Measurements from ENCODE around the gene MAPK8IP2.
"Not testable (repeated sequence)": the region's sequence is repeated elsewhere in the genome, so short reads cannot be mapped to it uniquely, and the experiment has no call there.

The MAPK8IP2 gene

DNA sequence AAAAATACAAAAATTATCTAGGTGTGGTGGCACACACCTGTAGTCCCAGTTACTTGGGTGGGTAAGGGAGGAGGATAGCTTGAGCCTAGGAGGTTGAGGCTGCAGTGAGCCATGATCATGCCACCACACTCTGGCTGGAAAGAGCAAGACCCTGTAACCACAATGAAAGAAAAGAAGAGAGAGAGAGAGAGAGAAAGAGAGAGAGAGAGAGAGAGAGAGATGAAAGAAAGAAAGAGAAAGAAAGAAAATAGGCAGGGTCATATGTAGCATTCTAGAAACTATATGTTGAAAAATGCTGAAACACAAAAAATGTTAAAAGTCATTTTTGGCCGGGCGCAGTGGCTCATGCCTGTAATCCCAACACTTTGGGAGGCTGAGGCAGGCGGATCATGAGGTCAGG lies 13.7 kb downstream of the MAPK8IP2 start:
- not testable (repeated sequence) for DNase-seq

DNA sequence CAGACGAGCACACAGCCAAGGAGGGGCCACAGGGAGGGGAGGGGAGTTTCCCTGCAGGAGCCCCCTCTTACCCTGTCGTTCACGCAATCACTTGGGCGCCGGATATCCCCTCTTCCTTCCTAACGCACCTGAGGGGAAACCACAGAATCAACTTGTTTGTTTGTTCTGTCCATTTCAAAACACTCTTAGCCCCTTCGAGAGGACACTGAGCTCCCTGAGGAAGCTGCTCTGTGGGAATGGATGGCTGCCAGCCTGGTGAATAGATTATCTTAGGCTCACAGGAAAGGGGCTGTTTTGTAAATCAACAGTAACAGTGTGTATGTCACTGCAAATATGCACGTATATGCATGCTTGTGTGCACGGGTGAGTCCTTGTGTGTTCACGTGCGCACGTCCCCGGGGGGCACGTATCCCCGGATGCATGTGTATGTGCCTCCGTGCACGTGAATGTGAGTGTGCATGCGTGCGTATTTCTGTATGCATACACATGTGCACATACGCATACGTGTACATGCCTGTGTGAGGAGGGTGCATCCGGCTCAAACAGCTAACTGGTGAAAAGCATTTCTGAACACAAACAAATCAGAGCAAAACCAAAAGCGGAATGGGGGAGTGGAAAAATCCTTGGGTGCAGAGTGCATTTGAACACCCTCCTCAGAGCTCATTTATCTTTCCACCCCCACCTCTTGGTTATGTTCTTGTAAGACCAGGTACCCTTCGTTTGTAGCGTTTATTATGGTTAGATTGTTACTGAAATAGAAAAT lies 20.2 kb downstream of the MAPK8IP2 start:
- peak; percentile 81 for DNase-seq

- peak; percentile 66 for DNase-seq
These were observed 20.8 kb downstream of the MAPK8IP2 start for GRCh38 chr22:50621356-50621880.

DNA sequence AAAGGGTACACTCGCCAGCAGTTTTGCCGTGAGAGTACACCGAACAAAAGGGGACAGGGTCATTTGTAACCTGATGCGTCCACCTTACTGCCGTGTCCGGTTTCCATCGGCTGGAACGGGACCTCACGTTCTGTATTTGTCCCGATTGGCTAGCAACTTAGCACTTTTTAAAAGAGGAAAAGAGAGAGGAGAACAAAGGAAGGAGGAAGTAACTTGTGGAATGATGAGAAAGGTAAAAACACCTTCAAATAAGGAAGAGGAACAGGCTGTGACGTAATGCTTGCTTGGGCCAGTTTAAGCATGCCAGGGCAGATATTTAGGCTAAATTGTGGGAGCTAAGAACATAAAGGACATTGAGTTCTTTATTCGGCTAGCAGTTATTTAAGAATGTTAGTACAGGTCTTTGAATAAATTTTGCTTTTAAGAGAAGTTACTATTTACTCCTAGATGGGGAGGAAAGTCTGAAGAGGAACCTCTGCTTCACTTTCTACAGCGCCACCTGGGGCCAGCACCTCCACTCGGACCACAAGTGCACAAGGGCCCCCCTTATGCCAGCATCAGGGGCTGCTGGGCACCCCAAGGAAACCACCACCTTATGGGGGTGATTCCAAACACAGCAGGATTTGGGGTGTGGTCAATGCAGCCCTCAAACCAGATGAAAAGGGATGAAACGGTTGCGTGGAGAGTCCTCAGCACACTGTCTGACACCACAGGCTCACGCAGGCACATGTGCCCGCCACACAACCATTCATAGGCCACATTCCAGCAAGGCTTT lies 21.5 kb downstream of the MAPK8IP2 start:
- DNase-seq: peak; percentile 20

GRCh38 chr22:50622723-50623327 lies 22.2 kb downstream of the MAPK8IP2 start:
- no peak for DNase-seq

DNA sequence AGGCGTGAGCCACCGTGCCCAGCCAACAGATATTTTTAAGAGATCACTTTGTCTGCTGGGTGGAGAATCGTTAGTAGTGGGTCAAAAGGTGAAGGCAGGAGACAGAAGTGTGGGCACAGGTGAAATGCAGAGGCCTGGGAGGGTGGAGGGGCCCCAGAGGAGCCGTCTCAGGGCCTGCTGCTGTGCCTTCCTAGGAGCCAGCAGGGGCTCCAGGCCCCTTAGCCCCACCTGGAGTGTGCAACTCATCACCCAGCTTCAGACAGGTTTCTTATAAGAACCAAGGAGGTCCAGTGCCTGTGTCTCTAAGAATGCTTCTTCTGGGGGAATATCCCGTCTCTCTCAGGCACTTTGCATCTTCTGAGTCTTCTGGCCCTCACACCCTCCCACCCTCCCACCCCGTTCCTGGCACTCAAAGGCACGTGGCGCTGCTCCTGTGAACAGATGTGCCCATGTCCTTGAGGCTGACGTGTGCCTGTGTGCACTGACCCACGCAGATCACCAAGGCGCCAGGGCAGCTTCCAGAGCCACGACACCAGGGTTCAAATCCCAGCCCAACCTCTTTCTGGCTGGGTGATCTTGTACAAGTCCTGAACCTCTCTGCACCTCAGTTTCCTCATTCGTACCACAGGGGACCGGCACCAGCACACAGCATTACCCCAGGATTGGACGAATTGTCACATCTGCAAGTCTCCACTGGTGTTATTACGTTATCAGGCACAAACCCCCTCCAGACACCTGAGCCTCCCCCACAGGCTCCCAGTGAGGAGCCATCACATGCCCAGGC lies 23.9 kb downstream of the MAPK8IP2 start:
- no peak for DNase-seq

GRCh38 chr22:50625131-50625567 lies 24.6 kb downstream of the MAPK8IP2 start:
- no peak for DNase-seq

DNA sequence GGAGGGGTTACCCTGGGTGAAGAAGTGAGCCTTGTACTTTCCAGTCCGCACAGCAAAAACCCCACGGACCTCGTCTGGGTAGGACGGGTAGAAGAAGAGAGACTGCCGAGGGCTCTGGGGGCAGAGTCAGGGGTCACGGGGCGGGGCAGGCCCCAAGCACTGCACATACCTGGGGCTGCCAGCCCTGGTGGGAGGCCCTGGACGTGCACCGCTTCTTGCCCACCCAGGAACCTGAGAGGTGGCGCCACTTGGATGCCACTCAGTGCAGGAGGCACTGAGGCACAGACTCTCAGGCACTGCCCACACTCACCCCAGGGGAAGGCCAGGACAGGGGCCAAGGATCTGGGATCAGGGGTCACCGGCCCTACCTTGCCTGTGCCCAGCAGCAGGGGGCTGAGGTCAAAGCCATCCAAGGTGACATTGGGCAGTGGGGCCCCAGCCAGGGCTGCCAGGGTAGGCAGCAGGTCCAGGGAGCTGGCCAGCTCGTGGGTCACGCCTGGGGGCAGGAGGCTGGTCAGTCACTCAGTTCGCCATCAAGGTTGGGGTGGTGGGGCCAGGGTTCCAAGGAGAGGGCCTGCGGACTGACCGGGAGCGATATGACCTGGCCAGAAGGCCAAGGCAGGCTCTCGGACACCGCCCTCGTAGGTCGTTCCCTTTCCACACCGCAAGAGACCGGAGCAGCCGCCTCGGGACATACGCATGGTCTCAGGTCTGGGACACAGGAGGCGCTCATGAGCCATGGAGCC lies 25.1 kb downstream of the MAPK8IP2 start:
- no peak for DNase-seq

- DNase-seq: no peak
These were observed 25.8 kb downstream of the MAPK8IP2 start for GRCh38 chr22:50626314-50626849.

- no peak for DNase-seq
These were observed 26.5 kb downstream of the MAPK8IP2 start for GRCh38 chr22:50626850-50627641.

- peak; percentile 79 for DNase-seq
These were observed 27.3 kb downstream of the MAPK8IP2 start, which contains the start of gene ARSA for GRCh38 chr22:50627642-50628542. TSS of gene ARSA (minus strand) at chr22:50628152. CDS start at chr22:50627779, 373 bp downstream.

DNA sequence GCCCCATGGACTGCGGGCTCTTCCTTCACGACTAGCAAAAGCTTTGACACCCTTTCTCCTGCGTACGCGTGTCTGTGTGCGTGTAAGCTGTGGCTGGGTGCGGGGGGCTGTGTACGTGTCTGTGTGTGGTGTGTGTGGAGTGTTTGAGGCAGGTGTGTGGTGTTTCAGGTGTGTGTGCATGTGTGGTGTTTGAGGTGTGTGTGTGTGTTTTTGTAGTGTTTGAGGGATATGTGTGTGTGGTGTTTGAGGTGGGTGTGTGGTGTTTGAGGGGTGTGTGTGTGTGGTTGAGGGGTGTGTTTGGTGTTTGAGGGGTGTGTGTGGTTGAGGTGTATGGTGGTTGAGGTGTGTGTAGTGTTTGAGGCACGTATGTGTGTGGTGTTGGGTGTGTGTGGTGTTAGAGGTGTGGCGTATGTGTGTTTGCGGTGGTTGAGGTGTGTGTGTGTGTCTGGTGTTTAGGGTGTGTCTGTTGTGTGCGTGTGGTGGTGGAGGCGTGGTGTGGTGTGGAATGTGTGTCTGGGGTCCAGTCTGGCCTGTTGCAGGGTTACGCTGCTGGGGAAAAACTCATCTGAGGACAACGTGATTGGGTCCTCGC lies 28.0 kb downstream of the MAPK8IP2 start:
- no peak for DNase-seq

GRCh38 chr22:50630376-50630775 lies 29.8 kb downstream of the MAPK8IP2 start:
- no peak for DNase-seq

DNA sequence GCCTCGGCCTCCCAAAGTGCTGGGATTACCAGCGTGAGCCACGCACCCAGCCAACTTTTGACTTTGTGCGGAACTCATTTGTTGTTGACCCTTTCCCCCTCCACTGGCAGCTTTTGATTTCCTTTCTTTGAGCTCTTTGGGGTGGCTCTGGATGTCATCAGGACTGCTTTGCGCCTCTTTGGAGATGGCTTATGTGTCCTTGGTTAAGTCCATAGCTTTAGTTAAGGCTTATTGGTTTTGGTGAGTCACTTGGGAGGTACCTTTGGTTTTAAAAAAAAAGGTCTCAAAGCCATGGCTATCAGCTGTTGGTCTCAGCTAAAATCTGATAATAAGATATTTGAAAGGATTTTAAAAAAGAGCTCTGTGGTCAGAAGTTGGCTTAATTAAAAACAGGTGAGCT lies 32.5 kb downstream of the MAPK8IP2 start:
- no peak for DNase-seq

- DNase-seq: no peak
These were observed 33.2 kb downstream of the MAPK8IP2 start for GRCh38 chr22:50633771-50634170.

DNA sequence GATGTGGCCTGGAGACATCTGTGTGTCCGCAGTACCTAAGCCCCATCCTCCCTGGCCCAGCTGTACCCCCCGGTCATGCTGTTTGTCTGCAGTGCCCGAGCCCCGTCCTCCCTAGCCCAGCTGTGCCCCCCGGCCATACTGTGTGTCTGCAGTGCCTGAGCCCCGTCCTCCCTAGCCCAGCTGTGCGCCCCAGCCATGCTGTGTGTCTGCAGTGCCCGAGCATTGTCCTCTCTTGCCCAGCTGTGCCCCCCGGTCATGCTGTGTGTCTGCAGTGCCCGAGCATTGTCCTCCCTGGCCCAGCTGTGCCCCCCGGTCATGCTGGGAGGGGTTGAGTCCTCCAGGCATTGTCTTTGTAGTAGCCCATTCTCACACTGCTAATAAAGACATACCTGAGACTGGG lies 35.0 kb downstream of the MAPK8IP2 start:
- no peak for DNase-seq

GRCh38 chr22:50640296-50640695 lies 39.7 kb downstream of the MAPK8IP2 start:
- not testable (repeated sequence) for DNase-seq

GRCh38 chr22:50640857-50641647 lies 40.5 kb downstream of the MAPK8IP2 start:
- DNase-seq: no peak
